ENCODE measurements around the gene NMD3.

The NMD3 gene

GRCh38 chr3:161244538-161244937, 23.4 kb downstream of the NMD3 start:
- H3K9me2 ChIP-seq (ENCODE audit: low read depth, low read length) = no peaks in the 10 kb centered on the region
- no peaks in the 10 kb centered on the region for H3K27me3 ChIP-seq (ENCODE audit: insufficient read depth, low read length)
- H3K79me2 ChIP-seq (ENCODE audit: insufficient read depth, low read length) = no peaks in the 10 kb centered on the region
- no peak overlapping the region for H2AFZ ChIP-seq (ENCODE audit: low read length)
- no peak overlapping the region for H3K4me2 ChIP-seq (ENCODE audit: low read length)
- no peaks in the 10 kb centered on the region for H4K20me1 ChIP-seq (ENCODE audit: insufficient read depth, low read length)
- H3K4me3 ChIP-seq (ENCODE audit: low read depth, low read length, poor library complexity, severe bottlenecking) = no peak overlapping the region
- H3K9ac ChIP-seq (ENCODE audit: low read length) = no peak overlapping the region
- peaks cover 86% of the 10 kb centered on the region for H3K36me3 ChIP-seq (ENCODE audit: insufficient read depth, low read length)
- H3F3A ChIP-seq (ENCODE audit: insufficient read depth, low read length) = no peaks in the 10 kb centered on the region
- TF ChIP-seq CTCF (IDR thresholded peaks at IDR 0.05; ENCODE audit: low read length) = no peak
- H3K4me1 ChIP-seq (ENCODE audit: insufficient read depth, low read length, severe bottlenecking) = no peaks in the 10 kb centered on the region
- no peaks in the 10 kb centered on the region for H3K9me3 ChIP-seq (ENCODE audit: low read length)
- H3K27ac ChIP-seq (ENCODE audit: low read depth, low read length, poor library complexity, severe bottlenecking) = no peak overlapping the region

- Histone ChIP-seq H3K9ac (ENCODE audit: low read length) (no peak overlapping the region), H2AFZ (ENCODE audit: low read length) (no peak overlapping the region), H3K27ac (ENCODE audit: low read depth, low read length, poor library complexity, severe bottlenecking) (no peak overlapping the region), H3K4me1 (ENCODE audit: insufficient read depth, low read length, severe bottlenecking) (no peaks in the 10 kb centered on the region), H3F3A (ENCODE audit: insufficient read depth, low read length) (no peaks in the 10 kb centered on the region), H3K27me3 (ENCODE audit: insufficient read depth, low read length) (no peaks in the 10 kb centered on the region), H3K79me2 (ENCODE audit: insufficient read depth, low read length) (no peaks in the 10 kb centered on the region), H3K4me2 (ENCODE audit: low read length) (no peak overlapping the region), H3K9me2 (ENCODE audit: low read depth, low read length) (no peaks in the 10 kb centered on the region), H3K36me3 (ENCODE audit: insufficient read depth, low read length) (peaks cover 85% of the 10 kb centered on the region), H3K9me3 (ENCODE audit: low read length) (no peaks in the 10 kb centered on the region), H4K20me1 (ENCODE audit: insufficient read depth, low read length) (no peaks in the 10 kb centered on the region), H3K4me3 (ENCODE audit: low read depth, low read length, poor library complexity, severe bottlenecking) (no peak overlapping the region)
- TF ChIP-seq EZH2 (IDR thresholded peaks at IDR 0.05; ENCODE audit: borderline replicate concordance, low read length) = no peak
- TF ChIP-seq CTCF (IDR thresholded peaks at IDR 0.05; ENCODE audit: low read length) = no peak
Observed at GRCh38 chr3:161247049-161247448, 25.9 kb downstream of the NMD3 start.

- Histone ChIP-seq H3K9ac (ENCODE audit: low read length) (no peak overlapping the region), H3K4me2 (ENCODE audit: low read length) (no peak overlapping the region), H3K27me3 (ENCODE audit: insufficient read depth, low read length) (no peaks in the 10 kb centered on the region), H3K4me3 (ENCODE audit: low read depth, low read length, poor library complexity, severe bottlenecking) (no peak overlapping the region), H3K4me1 (ENCODE audit: insufficient read depth, low read length, severe bottlenecking) (no peaks in the 10 kb centered on the region), H4K20me1 (ENCODE audit: insufficient read depth, low read length) (no peaks in the 10 kb centered on the region), H3F3A (ENCODE audit: insufficient read depth, low read length) (no peaks in the 10 kb centered on the region), H3K9me2 (ENCODE audit: low read depth, low read length) (no peaks in the 10 kb centered on the region), H2AFZ (ENCODE audit: low read length) (no peak overlapping the region), H3K36me3 (ENCODE audit: insufficient read depth, low read length) (peaks cover 87% of the 10 kb centered on the region), H3K9me3 (ENCODE audit: low read length) (no peaks in the 10 kb centered on the region), H3K79me2 (ENCODE audit: insufficient read depth, low read length) (no peaks in the 10 kb centered on the region), H3K27ac (ENCODE audit: low read depth, low read length, poor library complexity, severe bottlenecking) (no peak overlapping the region)
- TF ChIP-seq CTCF (IDR thresholded peaks at IDR 0.05; ENCODE audit: low read length) (no peak), EZH2 (IDR thresholded peaks at IDR 0.05; ENCODE audit: borderline replicate concordance, low read length) (no peak)
Observed at GRCh38 chr3:161250116-161250515, 29.0 kb downstream of the NMD3 start.
